ENCODE data around the gene CIB2. TPM values are rescaled to one million over a fixed set of nuclear protein-coding genes. Genes with fewer than 3 reads are reported as not detected.
A peak's percentile ranks its signal among the peaks of the same experiment; 100 is the strongest.

CIB2 gene
- total and polyA plus RNA-seq, 2 experiments from 2014 or later = 40.5 to 48.9 TPM

- peaks cover 62% of the 10 kb centered on the region for H3K4me1 ChIP-seq (ENCODE audit: insufficient read depth)
- H4K20me1 ChIP-seq (ENCODE audit: insufficient read depth, poor library complexity, severe bottlenecking) = peaks cover 5% of the 10 kb centered on the region
- WGBS (ENCODE audit: low lambda C conversion rate, missing lambda C conversion rate) = 84% methylated on average over 5 of the region's 5 CpGs
- no peak for TF ChIP-seq EZH2phosphoT487 (IDR thresholded peaks at IDR 0.05; ENCODE audit: low read depth, severe bottlenecking, unreplicated experiment)
- TF ChIP-seq EZH2 (IDR thresholded peaks at IDR 0.05; ENCODE audit: borderline replicate concordance) = no peak
- TF ChIP-seq CTCF (IDR thresholded peaks at IDR 0.05; ENCODE audit: poor library complexity) = no peak
- DNase-seq (ENCODE audit: low spot score) = no peak
- H3K4me3 ChIP-seq = no peak overlapping the region
- no peak overlapping the region for H3K4me2 ChIP-seq
- no peaks in the 10 kb centered on the region for H3K27me3 ChIP-seq
- no peaks in the 10 kb centered on the region for H3K9me2 ChIP-seq (replicated peaks; ENCODE audit: insufficient read depth)
- H3K36me3 ChIP-seq (replicated peaks; ENCODE audit: insufficient read depth, low read depth) = no peaks in the 10 kb centered on the region
- H2AFZ ChIP-seq = no peak overlapping the region
- peaks cover 99% of the 10 kb centered on the region for H3K79me2 ChIP-seq
- no peaks in the 10 kb centered on the region for H3K9me3 ChIP-seq (ENCODE audit: low read depth)
- peak overlapping the region; percentile 69 for H3K27ac ChIP-seq
Measured at GRCh38 chr15:78057803-78058202, 73.4 kb downstream of the CIB2 start.

- peaks cover 93% of the 10 kb centered on the region for H3K79me2 ChIP-seq
- DNase-seq (ENCODE audit: low spot score) = no peak
- no peak overlapping the region for H2AFZ ChIP-seq
Measured at GRCh38 chr15:78056714-78057269, 74.5 kb downstream of the CIB2 start.

GRCh38 chr15:78055919-78056713 lies 75.1 kb downstream of the CIB2 start:
- 56% methylated on average over 2 of the region's 2 CpGs for WGBS (ENCODE audit: low lambda C conversion rate, missing lambda C conversion rate)
- Histone ChIP-seq H2AFZ (no peak overlapping the region), H3K4me3 (no peak overlapping the region), H3K27ac (peak overlapping the region; percentile 69), H3K4me1 (ENCODE audit: insufficient read depth) (peaks cover 63% of the 10 kb centered on the region), H3K27me3 (no peaks in the 10 kb centered on the region), H3K79me2 (peaks cover 89% of the 10 kb centered on the region), H3K4me2 (peak overlapping the region; percentile 44), H3K9me3 (ENCODE audit: low read depth) (no peaks in the 10 kb centered on the region), H3K9me2 (replicated peaks; ENCODE audit: insufficient read depth) (no peaks in the 10 kb centered on the region), H4K20me1 (ENCODE audit: insufficient read depth, poor library complexity, severe bottlenecking) (peaks cover 5% of the 10 kb centered on the region), H3K36me3 (replicated peaks; ENCODE audit: insufficient read depth, low read depth) (no peaks in the 10 kb centered on the region)
- peak; percentile 53 for DNase-seq (ENCODE audit: low spot score)
- TF ChIP-seq EZH2phosphoT487 (IDR thresholded peaks at IDR 0.05; ENCODE audit: low read depth, severe bottlenecking, unreplicated experiment) (no peak), EZH2 (IDR thresholded peaks at IDR 0.05; ENCODE audit: borderline replicate concordance) (no peak), CTCF (IDR thresholded peaks at IDR 0.05; ENCODE audit: poor library complexity) (no peak)

More at GRCh38 chr15:78056714-78057269, 74.5 kb downstream of the CIB2 start:
- H4K20me1 ChIP-seq (ENCODE audit: insufficient read depth, poor library complexity, severe bottlenecking) = peaks cover 5% of the 10 kb centered on the region
- no peaks in the 10 kb centered on the region for H3K27me3 ChIP-seq
- WGBS (ENCODE audit: low lambda C conversion rate, missing lambda C conversion rate) = 61% methylated on average over 2 of the region's 2 CpGs
- no peaks in the 10 kb centered on the region for H3K36me3 ChIP-seq (replicated peaks; ENCODE audit: insufficient read depth, low read depth)
- H3K4me2 ChIP-seq = no peak overlapping the region
- H3K9me2 ChIP-seq (replicated peaks; ENCODE audit: insufficient read depth) = no peaks in the 10 kb centered on the region
- H3K9me3 ChIP-seq (ENCODE audit: low read depth) = no peaks in the 10 kb centered on the region
- H3K4me1 ChIP-seq (ENCODE audit: insufficient read depth) = peaks cover 62% of the 10 kb centered on the region
- peak overlapping the region; percentile 69 for H3K27ac ChIP-seq
- TF ChIP-seq EZH2phosphoT487 (IDR thresholded peaks at IDR 0.05; ENCODE audit: low read depth, severe bottlenecking, unreplicated experiment) = no peak
- TF ChIP-seq EZH2 (IDR thresholded peaks at IDR 0.05; ENCODE audit: borderline replicate concordance) = no peak
- no peak for TF ChIP-seq CTCF (IDR thresholded peaks at IDR 0.05; ENCODE audit: poor library complexity)
- no peak overlapping the region for H3K4me3 ChIP-seq
